ENCODE results near the gene TPSG1. TPM values are rescaled to one million over a fixed set of nuclear protein-coding genes. Genes with fewer than 3 reads are reported as not detected.
A peak's percentile ranks its signal among the peaks of the same experiment; 100 is the strongest.
"Not testable (repeated sequence)": the region's sequence is repeated elsewhere in the genome, so short reads cannot be mapped to it uniquely, and the experiment has no call there.

Gene TPSG1
- total and polyA plus RNA-seq, 10 of the 15 experiments (the other 5 are each of a cell fraction or from before 2014, with no cell fraction given), result not detected

DNA sequence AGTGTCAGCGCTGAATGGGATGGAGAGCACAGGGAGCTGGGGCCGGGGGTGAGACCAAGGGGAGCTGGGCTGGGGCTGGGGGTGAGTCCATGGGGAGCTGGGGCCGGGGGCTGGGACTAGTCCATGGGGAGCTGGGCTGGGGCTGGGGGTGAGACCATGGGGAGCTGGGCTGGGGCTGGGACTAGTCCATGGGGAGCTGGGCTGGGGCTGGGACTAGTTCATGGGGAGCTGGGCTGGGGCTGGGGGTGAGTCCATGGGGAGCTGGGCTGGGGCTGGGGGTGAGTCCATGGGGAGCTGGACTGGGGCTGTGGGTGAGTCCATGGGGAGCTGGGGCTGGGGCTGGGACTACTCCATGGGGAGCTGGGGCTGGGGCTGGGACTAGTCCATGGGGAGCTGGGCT lies 29.8 kb upstream of the TPSG1 start:
- WGBS (ENCODE audit: insufficient coverage, insufficient replicate concordance, low lambda C conversion rate, missing lambda C conversion rate), result 40% methylated on average over 1 of the region's 3 CpGs
- H3K4me2 ChIP-seq (ENCODE audit: control insufficient read depth, insufficient read depth); intact Hi-C loops (cut with micrococcal nuclease; ENCODE audit: unreplicated experiment); BruUV-seq (replicated peaks); H3K27ac ChIP-seq (ENCODE audit: control insufficient read depth, insufficient read depth); H3K36me3 ChIP-seq (ENCODE audit: control insufficient read depth in 2 of 2, insufficient read depth in 2 of 2, low read length in 1 of 2); DNase-seq (ENCODE audit: low read depth, low spot score); RAD21 ChIA-PET (ENCODE audit: unreplicated experiment); H3K4me1 ChIP-seq (ENCODE audit: control insufficient read depth, insufficient read depth, low read length); H3K9ac ChIP-seq (ENCODE audit: control insufficient read depth, insufficient read depth, low read length); H3K9me3 ChIP-seq (replicated peaks; ENCODE audit: control insufficient read depth, insufficient read depth, low read length); ATAC-seq; SMC1A ChIA-PET (ENCODE audit: uncharacterized antibody, unreplicated experiment); CTCF ChIA-PET; FAIRE-seq; POLR2A ChIA-PET; H3K79me2 ChIP-seq (ENCODE audit: control insufficient read depth, insufficient read depth, low read length); in situ Hi-C loops (cut with MboI); H3K4me3 ChIP-seq; H2AFZ ChIP-seq (ENCODE audit: control insufficient read depth, low read depth, low read length); H4K20me1 ChIP-seq (ENCODE audit: control insufficient read depth, insufficient read depth); H3K27me3 ChIP-seq (replicated peaks in 1 of 2; ENCODE audit: control insufficient read depth in 2 of 2, insufficient read depth in 2 of 2, low read length in 1 of 2): not testable (repeated sequence)

GRCh38 chr16:1253701-1254364 lies 28.8 kb upstream of the TPSG1 start:
- CTCF ChIA-PET; SMC1A ChIA-PET (ENCODE audit: uncharacterized antibody, unreplicated experiment); H2AFZ ChIP-seq (ENCODE audit: control insufficient read depth, low read depth, low read length); H3K9ac ChIP-seq (ENCODE audit: control insufficient read depth, insufficient read depth, low read length); H3K4me2 ChIP-seq (ENCODE audit: control insufficient read depth, insufficient read depth); DNase-seq (ENCODE audit: low read depth, low spot score); H3K9me3 ChIP-seq (replicated peaks; ENCODE audit: control insufficient read depth, insufficient read depth, low read length); intact Hi-C loops (cut with micrococcal nuclease; ENCODE audit: unreplicated experiment); H4K20me1 ChIP-seq (ENCODE audit: control insufficient read depth, insufficient read depth); H3K4me1 ChIP-seq (ENCODE audit: control insufficient read depth, insufficient read depth, low read length); H3K27ac ChIP-seq (ENCODE audit: control insufficient read depth, insufficient read depth); FAIRE-seq; POLR2A ChIA-PET; in situ Hi-C loops (cut with MboI); H3K79me2 ChIP-seq (ENCODE audit: control insufficient read depth, insufficient read depth, low read length); H3K27me3 ChIP-seq (replicated peaks in 1 of 2; ENCODE audit: control insufficient read depth in 2 of 2, insufficient read depth in 2 of 2, low read length in 1 of 2); H3K36me3 ChIP-seq (ENCODE audit: control insufficient read depth in 2 of 2, insufficient read depth in 2 of 2, low read length in 1 of 2); H3K4me3 ChIP-seq; BruUV-seq (replicated peaks); RAD21 ChIA-PET (ENCODE audit: unreplicated experiment): not testable (repeated sequence)
- no CpG with 5 or more reads among the region's 47 CpGs for WGBS (ENCODE audit: insufficient coverage, insufficient replicate concordance, low lambda C conversion rate, missing lambda C conversion rate)
- peak; percentile 44; the same call in 1 of the 3 replicates for ATAC-seq

GRCh38 chr16:1249031-1249755 lies 24.1 kb upstream of the TPSG1 start:
- H3K4me3 ChIP-seq; POLR2A ChIA-PET; H3K4me1 ChIP-seq (ENCODE audit: control insufficient read depth, insufficient read depth, low read length); H4K20me1 ChIP-seq (ENCODE audit: control insufficient read depth, insufficient read depth); CTCF ChIA-PET; RAD21 ChIA-PET (ENCODE audit: unreplicated experiment); FAIRE-seq; H3K27ac ChIP-seq (ENCODE audit: control insufficient read depth, insufficient read depth); H3K4me2 ChIP-seq (ENCODE audit: control insufficient read depth, insufficient read depth); in situ Hi-C loops (cut with MboI); BruUV-seq (replicated peaks); H2AFZ ChIP-seq (ENCODE audit: control insufficient read depth, low read depth, low read length); H3K9ac ChIP-seq (ENCODE audit: control insufficient read depth, insufficient read depth, low read length); H3K9me3 ChIP-seq (replicated peaks; ENCODE audit: control insufficient read depth, insufficient read depth, low read length); SMC1A ChIA-PET (ENCODE audit: uncharacterized antibody, unreplicated experiment); DNase-seq (ENCODE audit: low read depth, low spot score); H3K27me3 ChIP-seq (replicated peaks in 1 of 2; ENCODE audit: control insufficient read depth in 2 of 2, insufficient read depth in 2 of 2, low read length in 1 of 2); H3K36me3 ChIP-seq (ENCODE audit: control insufficient read depth in 2 of 2, insufficient read depth in 2 of 2, low read length in 1 of 2); intact Hi-C loops (cut with micrococcal nuclease; ENCODE audit: unreplicated experiment); H3K79me2 ChIP-seq (ENCODE audit: control insufficient read depth, insufficient read depth, low read length): not testable (repeated sequence)
- 80% methylated on average over 2 of the region's 43 CpGs for WGBS (ENCODE audit: insufficient coverage, insufficient replicate concordance, low lambda C conversion rate, missing lambda C conversion rate)
- ATAC-seq, result peak; percentile 77

- H3K4me1 ChIP-seq (ENCODE audit: control insufficient read depth, insufficient read depth, low read length); H2AFZ ChIP-seq (ENCODE audit: control insufficient read depth, low read depth, low read length); RAD21 ChIA-PET (ENCODE audit: unreplicated experiment); H3K4me3 ChIP-seq; intact Hi-C loops (cut with micrococcal nuclease; ENCODE audit: unreplicated experiment); BruUV-seq (replicated peaks); SMC1A ChIA-PET (ENCODE audit: uncharacterized antibody, unreplicated experiment); in situ Hi-C loops (cut with MboI); H3K4me2 ChIP-seq (ENCODE audit: control insufficient read depth, insufficient read depth); H4K20me1 ChIP-seq (ENCODE audit: control insufficient read depth, insufficient read depth); POLR2A ChIA-PET; H3K27me3 ChIP-seq (replicated peaks in 1 of 2; ENCODE audit: control insufficient read depth in 2 of 2, insufficient read depth in 2 of 2, low read length in 1 of 2); H3K79me2 ChIP-seq (ENCODE audit: control insufficient read depth, insufficient read depth, low read length); H3K9ac ChIP-seq (ENCODE audit: control insufficient read depth, insufficient read depth, low read length); H3K36me3 ChIP-seq (ENCODE audit: control insufficient read depth in 2 of 2, insufficient read depth in 2 of 2, low read length in 1 of 2); DNase-seq (ENCODE audit: low read depth, low spot score); FAIRE-seq; ATAC-seq; H3K27ac ChIP-seq (ENCODE audit: control insufficient read depth, insufficient read depth); H3K9me3 ChIP-seq (replicated peaks; ENCODE audit: control insufficient read depth, insufficient read depth, low read length): not testable (repeated sequence)
- CTCF ChIA-PET, result interaction anchor here (0.9 kb wide), 1 partner anchor 160 kb away, joined by 3 read pairs; no protein-coding TSS in a partner anchor
- 50% methylated on average over 11 of the region's 14 CpGs for WGBS (ENCODE audit: insufficient coverage, insufficient replicate concordance, low lambda C conversion rate, missing lambda C conversion rate)
These were observed 23.0 kb upstream of the TPSG1 start for GRCh38 chr16:1247903-1248537.

Data from GM12878 (cell line).